Measurements from ENCODE around the gene FBXO27. TPM values are rescaled to one million over a fixed set of nuclear protein-coding genes. Genes with fewer than 3 reads are reported as not detected.

Gene FBXO27
- total RNA-seq, 2 donors from 2014 or later, result 5.1 to 7.2 TPM

- no peak for TF ChIP-seq CTCF (IDR thresholded peaks at IDR 0.05)
- DNase-seq (ENCODE audit: low spot score), result no peak
- Histone ChIP-seq H3K9me3 (no peaks in the 10 kb centered on the region), H3K27me3 (no peaks in the 10 kb centered on the region), H3K27ac (no peak overlapping the region), H3K36me3 (no peaks in the 10 kb centered on the region), H3K4me3 (no peak overlapping the region), H3K4me1 (no peaks in the 10 kb centered on the region)
Measured at GRCh38 chr19:39060171-39060570, 27.8 kb upstream of the FBXO27 start.

GRCh38 chr19:39059302-39059701, 27.0 kb upstream of the FBXO27 start:
- no peak for DNase-seq (ENCODE audit: low spot score)
- Histone ChIP-seq H3K27ac (no peak overlapping the region), H3K4me3 (no peak overlapping the region), H3K4me1 (no peaks in the 10 kb centered on the region), H3K9me3 (peaks cover 0 to 4% of the 10 kb centered on the region in 2 donors), H3K27me3 (no peaks in the 10 kb centered on the region), H3K36me3 (no peaks in the 10 kb centered on the region)
- no peak for TF ChIP-seq CTCF (IDR thresholded peaks at IDR 0.05)

GRCh38 chr19:39057615-39058014, 25.3 kb upstream of the FBXO27 start:
- Histone ChIP-seq H3K9me3 (peaks cover 0 to 4% of the 10 kb centered on the region in 2 donors), H3K27ac (no peak overlapping the region), H3K27me3 (no peaks in the 10 kb centered on the region), H3K4me3 (no peak overlapping the region), H3K36me3 (no peaks in the 10 kb centered on the region), H3K4me1 (no peaks in the 10 kb centered on the region)
- DNase-seq (ENCODE audit: low spot score), result no peak
- TF ChIP-seq CTCF (IDR thresholded peaks at IDR 0.05), result no peak

GRCh38 chr19:39054091-39054470, 21.7 kb upstream of the FBXO27 start:
- TF ChIP-seq CTCF (IDR thresholded peaks at IDR 0.05), result no peak

GRCh38 chr19:39053276-39054090, 21.1 kb upstream of the FBXO27 start:
- Histone ChIP-seq H3K27ac (no peak overlapping the region), H3K36me3 (no peaks in the 10 kb centered on the region), H3K4me3 (no peak overlapping the region), H3K27me3 (no peaks in the 10 kb centered on the region), H3K4me1 (no peaks in the 10 kb centered on the region), H3K9me3 (peaks cover 0 to 4% of the 10 kb centered on the region in 2 donors)
- TF ChIP-seq CTCF (IDR thresholded peaks at IDR 0.05), result no peak
- no peak for DNase-seq (ENCODE audit: low spot score)

More at GRCh38 chr19:39054091-39054470, 21.7 kb upstream of the FBXO27 start:
- peaks cover 0 to 4% of the 10 kb centered on the region in 2 donors for H3K9me3 ChIP-seq
- no peaks in the 10 kb centered on the region for H3K4me1 ChIP-seq
- H3K36me3 ChIP-seq, result no peaks in the 10 kb centered on the region
- no peak overlapping the region for H3K27ac ChIP-seq
- no peak for DNase-seq (ENCODE audit: low spot score)
- no peak overlapping the region for H3K4me3 ChIP-seq
- H3K27me3 ChIP-seq, result no peaks in the 10 kb centered on the region

- Histone ChIP-seq H3K36me3 (no peaks in the 10 kb centered on the region), H3K9me3 (peaks cover 0 to 4% of the 10 kb centered on the region in 2 donors), H3K4me3 (no peak overlapping the region), H3K4me1 (no peaks in the 10 kb centered on the region), H3K27ac (no peak overlapping the region), H3K27me3 (no peaks in the 10 kb centered on the region)
- no peak for TF ChIP-seq CTCF (IDR thresholded peaks at IDR 0.05)
- DNase-seq (ENCODE audit: low spot score), result no peak
Measured at GRCh38 chr19:39052846-39053245, 20.5 kb upstream of the FBXO27 start.
